MM.1S (cell line): ENCODE results near the gene COL5A1.

Experiments
- CTCF ChIP-seq: fragments of 300-600 bp; sonication (generic); IDR thresholded peaks from 2 replicates; pipeline ENCODE4 v1.5.1; 2016; ENCODE audit warnings: antibody characterized with exemption, low read length, mixed read lengths
- EZH2 ChIP-seq: fragments of 300-600 bp; sonication (generic); optimal IDR thresholded peaks from 2 replicates; pipeline ENCODE3; 2017; ENCODE audit warnings: low read depth, mild to moderate bottlenecking, antibody characterized with exemption, low read length, mixed read lengths
- EZH2phosphoT487 ChIP-seq: fragments of 300-600 bp; sonication (generic); IDR thresholded peaks from 2 replicates; pipeline ENCODE4 v1.6.1; 2018; ENCODE audit warnings: antibody characterized with exemption, low read length

GRCh38 chr9:134768332-134768708, 126.7 kb downstream of the COL5A1 start:
- TF ChIP-seq CTCF, result no peak
- TF ChIP-seq EZH2phosphoT487, result no peak
- no peak for TF ChIP-seq EZH2
